CD14-positive monocyte (primary cell): ENCODE data around the gene VEPH1. TPM values are rescaled to one million over a fixed set of nuclear protein-coding genes. Genes with fewer than 3 reads are reported as not detected.

ENCODE experiments used
- DNase-seq, 3 donors: peaks; one replicate each; pipeline ENCODE4 v3.0.0-alpha.2; 2011 to 2022
- H2AFZ ChIP-seq: 2 replicates; pipeline ENCODE4 v1.6.0; 2012; ENCODE audit warnings: mild to moderate bottlenecking, low read depth, low read length, inconsistent platforms; ENCODE audit not compliant: insufficient read depth, poor library complexity, severe bottlenecking
- H3K27ac ChIP-seq, 2 donors: 1 replicate in 1 of 2; 2 replicates in 1 of 2; pipeline ENCODE4 v1.5.1; 2012 to 2013; ENCODE audit warnings: low read length in 2 of 2, control low read depth in 1 of 2, inconsistent platforms in 1 of 2, low read depth in 1 of 2, mild to moderate bottlenecking in 1 of 2
- H3K27me3 ChIP-seq, 2 donors: one replicate each; pipeline versions ENCODE4 v1.6.0 to v1.6.1; 2011 to 2013; ENCODE audit warnings: low read length in 2 of 2; ENCODE audit not compliant: control insufficient read depth in 2 of 2, insufficient read depth in 2 of 2
- H3K36me3 ChIP-seq, 2 donors: replicated peaks in 1 of 2; 1 replicate in 1 of 2; 2 replicates in 1 of 2; pipeline versions ENCODE4 v1.5.1 to v1.6.1; 2012 to 2013; ENCODE audit warnings: low read length in 2 of 2, control low read depth in 1 of 2, inconsistent platforms in 1 of 2, mild to moderate bottlenecking in 1 of 2; ENCODE audit not compliant: insufficient read depth in 2 of 2, control insufficient read depth in 1 of 2
- H3K4me1 ChIP-seq, 2 donors: 1 replicate in 1 of 2; 2 replicates in 1 of 2; pipeline versions ENCODE4 v1.5.1 to v1.6.1; 2012 to 2013; ENCODE audit warnings: low read length in 2 of 2, control low read depth in 1 of 2, inconsistent platforms in 1 of 2, mild to moderate bottlenecking in 1 of 2, moderate library complexity in 1 of 2; ENCODE audit not compliant: insufficient read depth in 2 of 2, control insufficient read depth in 1 of 2
- H3K4me2 ChIP-seq: replicated peaks from 2 replicates; pipeline ENCODE3; 2012; ENCODE audit warnings: low read length, moderate library complexity, mild to moderate bottlenecking; ENCODE audit not compliant: poor library complexity, severe bottlenecking; ENCODE audit errors: extremely low read depth
- H3K4me3 ChIP-seq, 3 experiments: fragments of 200-600 bp in 1 of 3; sonication (generic) in 1 of 3; replicated peaks in 1 of 3; 1 replicate in 2 of 3; 2 replicates in 1 of 3; pipeline ENCODE4 v1.5.1; 2011 to 2013; ENCODE audit warnings: low read length in 3 of 3, mild to moderate bottlenecking in 3 of 3, control low read depth in 2 of 3, low read depth in 2 of 3, inconsistent platforms in 1 of 3, moderate library complexity in 1 of 3
- H3K79me2 ChIP-seq: 2 replicates; pipeline ENCODE4 v1.6.0; 2012; ENCODE audit warnings: mild to moderate bottlenecking, control low read depth, inconsistent platforms, low read length, moderate library complexity; ENCODE audit not compliant: insufficient read depth
- H3K9ac ChIP-seq: 2 replicates; pipeline ENCODE4 v1.6.0; 2017; ENCODE audit warnings: low read length, mild to moderate bottlenecking; ENCODE audit not compliant: insufficient read depth, poor library complexity, severe bottlenecking
- H3K9me3 ChIP-seq, 2 donors: replicated peaks in 1 of 2; 1 replicate in 1 of 2; 2 replicates in 1 of 2; pipeline versions ENCODE4 v1.5.1 to v1.6.1; 2012 to 2013; ENCODE audit warnings: low read length in 2 of 2, control low read depth in 1 of 2; ENCODE audit not compliant: control insufficient read depth in 1 of 2, insufficient read depth in 1 of 2
- H4K20me1 ChIP-seq: 2 replicates; pipeline ENCODE4 v1.6.0; 2012; ENCODE audit warnings: mild to moderate bottlenecking, low read length, control low read depth, moderate library complexity; ENCODE audit not compliant: insufficient read depth
- H3K27ac Mint-ChIP-seq, 7 donors: one replicate each; pipeline ENCODE4 v1.8.0; 2020; ENCODE audit warnings: mild to moderate bottlenecking in 7 of 7, mixed read lengths in 7 of 7, moderate library complexity in 6 of 7, inconsistent platforms in 2 of 7
- H3K27me3 Mint-ChIP-seq, 3 donors: one replicate each; pipeline ENCODE4 v1.8.0; 2021 to 2022; ENCODE audit warnings: low read depth in 3 of 3, mild to moderate bottlenecking in 3 of 3, mixed read lengths in 3 of 3, moderate library complexity in 3 of 3, inconsistent platforms in 1 of 3
- H3K36me3 Mint-ChIP-seq, 2 donors: one replicate each; pipeline ENCODE4 v1.8.0; 2020; ENCODE audit warnings: mixed read lengths in 2 of 2, inconsistent platforms in 1 of 2, mild to moderate bottlenecking in 1 of 2
- H3K4me1 Mint-ChIP-seq: one replicate; pipeline ENCODE4 v1.8.0; 2020; ENCODE audit warnings: mild to moderate bottlenecking, mixed read lengths
- H3K4me3 Mint-ChIP-seq, 2 donors: one replicate each; pipeline ENCODE4 v1.8.0; 2020; ENCODE audit warnings: mild to moderate bottlenecking in 2 of 2, mixed read lengths in 2 of 2, moderate library complexity in 1 of 2
- H3K9me3 Mint-ChIP-seq, 7 donors: one replicate each; pipeline ENCODE4 v1.8.0; 2020 to 2022; ENCODE audit warnings: mixed read lengths in 7 of 7, mild to moderate bottlenecking in 6 of 7, moderate library complexity in 6 of 7, inconsistent platforms in 2 of 7
- WGBS: methylation state at CpG from one replicate; pipeline ENCODE4 v1.1.5; 2013; ENCODE audit warnings: missing lambda C conversion rate; ENCODE audit not compliant: insufficient coverage; 5-methylcytosine and 5-hydroxymethylcytosine counted together
- intact Hi-C, 2 donors: fragments of 100-400 bp; cut with micrococcal nuclease; formaldehyde crosslinking; loops; one replicate each; pipeline versions ENCODE4 v1.15.0 to v1.15.1; 2023
- polyA plus RNA-seq, 3 donors: library from polyadenylated mRNA; depleted of rRNA in 1 of 3; unstranded in 2 of 3; stranded (reverse) in 1 of 3; fragments of 300-500 nt in 2 of 3; fragments of >200 nt in 1 of 3; fragmentation: Illumina TruSeq in 2 of 3; gene quantifications; 1 replicate in 2 of 3; 2 replicates in 1 of 3; pipeline ENCODE4 v1.2.3, GENCODE V29; 2012 to 2021
- TF ChIP-seq, protein P1 (sequence below): fragments of 200-600 bp; IDR thresholded peaks from one replicate; pipeline ENCODE4 v1.8.0; 2022; ENCODE audit warnings: antibody characterized with exemption, mild to moderate bottlenecking

The VEPH1 gene
- polyA plus RNA-seq, 3 donors = 0.44 TPM; not detected in 2

DNA sequence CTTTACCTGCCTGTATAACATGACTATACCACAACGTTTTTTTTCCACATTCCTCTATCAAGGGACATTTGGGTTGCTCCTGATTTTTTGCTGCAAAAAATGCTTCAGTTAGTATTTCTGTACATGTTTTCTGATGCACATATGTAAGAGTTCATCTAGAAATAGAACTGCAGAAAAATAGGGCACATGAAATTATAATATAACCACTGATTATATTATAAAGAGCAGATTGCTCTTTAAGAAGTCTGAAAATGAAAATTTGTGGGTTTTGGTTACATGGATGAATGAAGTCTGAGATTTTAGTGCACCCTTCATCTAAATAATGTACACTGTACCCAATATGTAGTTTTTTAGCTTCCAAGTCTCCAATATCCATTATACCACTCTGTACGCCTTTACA, 196.7 kb downstream of the VEPH1 start:
- TF ChIP-seq, protein P1, sequence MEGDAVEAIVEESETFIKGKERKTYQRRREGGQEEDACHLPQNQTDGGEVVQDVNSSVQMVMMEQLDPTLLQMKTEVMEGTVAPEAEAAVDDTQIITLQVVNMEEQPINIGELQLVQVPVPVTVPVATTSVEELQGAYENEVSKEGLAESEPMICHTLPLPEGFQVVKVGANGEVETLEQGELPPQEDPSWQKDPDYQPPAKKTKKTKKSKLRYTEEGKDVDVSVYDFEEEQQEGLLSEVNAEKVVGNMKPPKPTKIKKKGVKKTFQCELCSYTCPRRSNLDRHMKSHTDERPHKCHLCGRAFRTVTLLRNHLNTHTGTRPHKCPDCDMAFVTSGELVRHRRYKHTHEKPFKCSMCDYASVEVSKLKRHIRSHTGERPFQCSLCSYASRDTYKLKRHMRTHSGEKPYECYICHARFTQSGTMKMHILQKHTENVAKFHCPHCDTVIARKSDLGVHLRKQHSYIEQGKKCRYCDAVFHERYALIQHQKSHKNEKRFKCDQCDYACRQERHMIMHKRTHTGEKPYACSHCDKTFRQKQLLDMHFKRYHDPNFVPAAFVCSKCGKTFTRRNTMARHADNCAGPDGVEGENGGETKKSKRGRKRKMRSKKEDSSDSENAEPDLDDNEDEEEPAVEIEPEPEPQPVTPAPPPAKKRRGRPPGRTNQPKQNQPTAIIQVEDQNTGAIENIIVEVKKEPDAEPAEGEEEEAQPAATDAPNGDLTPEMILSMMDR = no peak
- Histone ChIP-seq H3K4me1 (no peaks in the 10 kb centered on the region), H3K27ac (no peak overlapping the region), H3K79me2 (no peaks in the 10 kb centered on the region), H2AFZ (no peak overlapping the region), H3K4me2 (no peak overlapping the region), H4K20me1 (no peaks in the 10 kb centered on the region), H3K9ac (no peak overlapping the region), H3K9me3 (no peaks in the 10 kb centered on the region), H3K4me3 (no peak overlapping the region), H3K27me3 (no peaks in the 10 kb centered on the region), H3K36me3 (no peaks in the 10 kb centered on the region)
- intact Hi-C loops = no loop called here
- H3K27ac Mint-ChIP-seq = no peak overlapping the region
- H3K36me3 Mint-ChIP-seq = no peaks in the 10 kb centered on the region
- no CpG with 5 or more reads among the region's 2 CpGs for WGBS
- no peak overlapping the region for H3K4me3 Mint-ChIP-seq
- H3K9me3 Mint-ChIP-seq = no peaks in the 10 kb centered on the region
- H3K27me3 Mint-ChIP-seq = no peaks in the 10 kb centered on the region
- no peak for DNase-seq
- no peaks in the 10 kb centered on the region for H3K4me1 Mint-ChIP-seq

DNA sequence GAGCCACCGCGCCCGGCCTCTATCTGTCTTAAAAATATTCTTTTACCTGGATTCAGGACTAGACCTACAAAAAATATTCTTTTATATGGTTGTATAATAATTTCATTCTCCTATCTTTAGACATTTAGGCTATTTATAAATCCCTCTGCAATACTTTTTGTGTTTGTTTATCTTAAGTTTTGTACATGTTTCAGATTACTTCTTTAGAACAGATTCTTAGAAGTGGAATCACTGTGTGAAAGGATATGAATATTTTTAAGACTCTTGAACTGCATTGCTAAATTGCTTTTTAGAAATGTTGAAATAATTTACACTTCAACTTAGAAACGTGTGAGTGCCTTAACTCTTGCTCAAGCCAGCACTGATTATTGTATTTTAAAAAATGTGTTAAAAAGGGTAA, 197.8 kb downstream of the VEPH1 start:
- no peaks in the 10 kb centered on the region for H3K4me1 Mint-ChIP-seq
- no peaks in the 10 kb centered on the region for H3K9me3 Mint-ChIP-seq
- no peak overlapping the region for H3K27ac Mint-ChIP-seq
- no peaks in the 10 kb centered on the region for H3K27me3 Mint-ChIP-seq
- no peak overlapping the region for H3K27ac ChIP-seq
- no peaks in the 10 kb centered on the region for H3K27me3 ChIP-seq
- DNase-seq = no peak
- intact Hi-C loops = no loop called here
- no peak overlapping the region for H3K9ac ChIP-seq
- H3K36me3 ChIP-seq = no peaks in the 10 kb centered on the region
- no peaks in the 10 kb centered on the region for H4K20me1 ChIP-seq
- WGBS = no CpG with 5 or more reads among the region's 4 CpGs
- no peaks in the 10 kb centered on the region for H3K36me3 Mint-ChIP-seq
- no peak overlapping the region for H3K4me2 ChIP-seq
- no peak overlapping the region for H2AFZ ChIP-seq
- no peaks in the 10 kb centered on the region for H3K9me3 ChIP-seq
- H3K4me3 ChIP-seq = no peak overlapping the region
- H3K4me1 ChIP-seq = no peaks in the 10 kb centered on the region
- H3K4me3 Mint-ChIP-seq = no peak overlapping the region
- H3K79me2 ChIP-seq = no peaks in the 10 kb centered on the region
- TF ChIP-seq, protein P1 = no peak
